ENCODE data around the gene MSH3.

The MSH3 gene

GRCh38 chr5:80921026-80921425, 266.6 kb downstream of the MSH3 start:
- H3K27me3 Mint-ChIP-seq = no peaks in the 10 kb centered on the region
- H3K9me3 Mint-ChIP-seq = no peaks in the 10 kb centered on the region
- H3K4me3 Mint-ChIP-seq = no peak overlapping the region
- H3K36me3 Mint-ChIP-seq = no peaks in the 10 kb centered on the region
- H3K27ac Mint-ChIP-seq = no peak overlapping the region
- H3K4me1 Mint-ChIP-seq = no peaks in the 10 kb centered on the region
- no peak for ATAC-seq

- Mint-ChIP-seq H3K36me3 (no peaks in the 10 kb centered on the region), H3K4me1 (peaks cover 8% of the 10 kb centered on the region), H3K27ac (no peak overlapping the region), H3K27me3 (no peaks in the 10 kb centered on the region), H3K4me3 (no peak overlapping the region), H3K9me3 (no peaks in the 10 kb centered on the region)
- ATAC-seq = no peak
These were observed 271.5 kb downstream of the MSH3 start for GRCh38 chr5:80925931-80926330.
